ENCODE measurements around the gene GPRIN3.

GPRIN3 gene

GRCh38 chr4:89307446-89308160, at the start of gene GPRIN3:
GPRIN3 (minus strand) TSS chr4:89307800; CDS start chr4:89250110, 57,690 bp downstream.
- DNase-seq: peak; percentile 22

- no peak for DNase-seq
Measured at GRCh38 chr4:89357340-89357739, 49.7 kb upstream of the GPRIN3 start.

- DNase-seq: no peak
Measured at GRCh38 chr4:89356086-89356485, 48.5 kb upstream of the GPRIN3 start.

GRCh38 chr4:89353514-89353913, 45.9 kb upstream of the GPRIN3 start:
- no peak for DNase-seq

GRCh38 chr4:89352541-89352940, 44.9 kb upstream of the GPRIN3 start:
- no peak for DNase-seq

- no peak for DNase-seq
Measured at GRCh38 chr4:89351201-89351600, 43.6 kb upstream of the GPRIN3 start.

- no peak for DNase-seq
Measured at GRCh38 chr4:89347363-89348025, 39.9 kb upstream of the GPRIN3 start.

- DNase-seq: no peak
Measured at GRCh38 chr4:89344571-89344970, 37.0 kb upstream of the GPRIN3 start.

- no peak for DNase-seq
Measured at GRCh38 chr4:89338206-89338605, 30.6 kb upstream of the GPRIN3 start.

GRCh38 chr4:89337681-89338080, 30.1 kb upstream of the GPRIN3 start:
- DNase-seq: no peak

- DNase-seq: no peak
Measured at GRCh38 chr4:89336818-89337420, 29.3 kb upstream of the GPRIN3 start.

- no peak for DNase-seq
Measured at GRCh38 chr4:89334830-89335229, 27.2 kb upstream of the GPRIN3 start.

- no peak for DNase-seq
Measured at GRCh38 chr4:89334311-89334710, 26.7 kb upstream of the GPRIN3 start.

- DNase-seq: no peak
Measured at GRCh38 chr4:89331686-89332544, 24.3 kb upstream of the GPRIN3 start.

GRCh38 chr4:89331197-89331596, 23.6 kb upstream of the GPRIN3 start:
- no peak for DNase-seq

GRCh38 chr4:89329280-89329679, 21.7 kb upstream of the GPRIN3 start:
- DNase-seq: no peak

- no peak for DNase-seq
Measured at GRCh38 chr4:89324671-89325070, 17.1 kb upstream of the GPRIN3 start.

- no peak for DNase-seq
Measured at GRCh38 chr4:89322671-89323070, 15.1 kb upstream of the GPRIN3 start.

- DNase-seq: no peak
Measured at GRCh38 chr4:89319756-89320155, 12.2 kb upstream of the GPRIN3 start.

- no peak for DNase-seq
Measured at GRCh38 chr4:89316931-89317366, 9.3 kb upstream of the GPRIN3 start.

GRCh38 chr4:89316211-89316610, 8.6 kb upstream of the GPRIN3 start:
- no peak for DNase-seq

- DNase-seq: no peak
Measured at GRCh38 chr4:89314291-89314690, 6.7 kb upstream of the GPRIN3 start.

GRCh38 chr4:89312066-89312465, 4.5 kb upstream of the GPRIN3 start:
- DNase-seq: no peak

Data from T1000 (cell line).